HL-60 (cell line): ENCODE measurements around the gene SIAH3.

Experiments used
- DNase-seq, 2 experiments: peaks; one replicate each; pipeline ENCODE4 v3.0.0-alpha.2; 2010 to 2020; ENCODE audit warnings: low read depth in 1 of 2, low spot score in 1 of 2
- H3K27ac ChIP-seq: fragments of 250-450 bp; sonication (Bioruptor Pico); replicated peaks from 2 replicates; pipeline ENCODE4 v1.5.1; 2020; ENCODE audit warnings: mild to moderate bottlenecking, moderate library complexity
- H3K27me3 ChIP-seq: fragments of 250-450 bp; sonication (Bioruptor Pico); 2 replicates; pipeline ENCODE4 v1.5.1; 2021; ENCODE audit warnings: mild to moderate bottlenecking, moderate library complexity; ENCODE audit not compliant: insufficient read depth, poor library complexity, severe bottlenecking
- H3K4me3 ChIP-seq: replicated peaks from 2 replicates; pipeline ENCODE4 v1.5.1; 2011; ENCODE audit warnings: mild to moderate bottlenecking, control low read depth, low read length; ENCODE audit not compliant: insufficient read depth
- GABPA ChIP-seq: IDR thresholded peaks from 2 replicates; pipeline ENCODE4 v1.6.1; 2012; ENCODE audit warnings: low read depth
- POLR2AphosphoS5 ChIP-seq: IDR thresholded peaks from 2 replicates; pipeline ENCODE4 v1.6.1; 2012; ENCODE audit warnings: low read depth
- REST ChIP-seq: IDR thresholded peaks from 2 replicates; pipeline ENCODE4 v1.6.1; 2012; ENCODE audit warnings: low read depth; ENCODE audit not compliant: insufficient replicate concordance
- SPI1 ChIP-seq: IDR thresholded peaks from 2 replicates; pipeline ENCODE4 v1.6.1; 2012; ENCODE audit warnings: low read depth, mild to moderate bottlenecking, borderline replicate concordance
- TF ChIP-seq, protein P1 (sequence below): IDR thresholded peaks from one replicate; pipeline ENCODE4 v1.5.1; 2011; ENCODE audit warnings: low read length, control low read depth, inconsistent platforms; ENCODE audit not compliant: insufficient read depth

SIAH3 gene

GRCh38 chr13:45863709-45864590 is 12.4 kb upstream of the SIAH3 start:
- DNase-seq = no peak
- Histone ChIP-seq H3K4me3 (no peak overlapping the region), H3K27ac (no peak overlapping the region), H3K27me3 (peaks cover 4% of the 10 kb centered on the region)
- TF ChIP-seq GABPA (no peak), REST (no peak), POLR2AphosphoS5 (no peak), SPI1 (no peak)
- TF ChIP-seq, protein P1, sequence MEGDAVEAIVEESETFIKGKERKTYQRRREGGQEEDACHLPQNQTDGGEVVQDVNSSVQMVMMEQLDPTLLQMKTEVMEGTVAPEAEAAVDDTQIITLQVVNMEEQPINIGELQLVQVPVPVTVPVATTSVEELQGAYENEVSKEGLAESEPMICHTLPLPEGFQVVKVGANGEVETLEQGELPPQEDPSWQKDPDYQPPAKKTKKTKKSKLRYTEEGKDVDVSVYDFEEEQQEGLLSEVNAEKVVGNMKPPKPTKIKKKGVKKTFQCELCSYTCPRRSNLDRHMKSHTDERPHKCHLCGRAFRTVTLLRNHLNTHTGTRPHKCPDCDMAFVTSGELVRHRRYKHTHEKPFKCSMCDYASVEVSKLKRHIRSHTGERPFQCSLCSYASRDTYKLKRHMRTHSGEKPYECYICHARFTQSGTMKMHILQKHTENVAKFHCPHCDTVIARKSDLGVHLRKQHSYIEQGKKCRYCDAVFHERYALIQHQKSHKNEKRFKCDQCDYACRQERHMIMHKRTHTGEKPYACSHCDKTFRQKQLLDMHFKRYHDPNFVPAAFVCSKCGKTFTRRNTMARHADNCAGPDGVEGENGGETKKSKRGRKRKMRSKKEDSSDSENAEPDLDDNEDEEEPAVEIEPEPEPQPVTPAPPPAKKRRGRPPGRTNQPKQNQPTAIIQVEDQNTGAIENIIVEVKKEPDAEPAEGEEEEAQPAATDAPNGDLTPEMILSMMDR = no peak

GRCh38 chr13:45861322-45861721 is 9.8 kb upstream of the SIAH3 start:
- Histone ChIP-seq H3K27ac (no peak overlapping the region), H3K4me3 (no peak overlapping the region), H3K27me3 (peaks cover 4% of the 10 kb centered on the region)
- no peak for DNase-seq
- TF ChIP-seq, protein P1 = no peak
- TF ChIP-seq SPI1 (no peak), POLR2AphosphoS5 (no peak), REST (no peak), GABPA (no peak)

DNA sequence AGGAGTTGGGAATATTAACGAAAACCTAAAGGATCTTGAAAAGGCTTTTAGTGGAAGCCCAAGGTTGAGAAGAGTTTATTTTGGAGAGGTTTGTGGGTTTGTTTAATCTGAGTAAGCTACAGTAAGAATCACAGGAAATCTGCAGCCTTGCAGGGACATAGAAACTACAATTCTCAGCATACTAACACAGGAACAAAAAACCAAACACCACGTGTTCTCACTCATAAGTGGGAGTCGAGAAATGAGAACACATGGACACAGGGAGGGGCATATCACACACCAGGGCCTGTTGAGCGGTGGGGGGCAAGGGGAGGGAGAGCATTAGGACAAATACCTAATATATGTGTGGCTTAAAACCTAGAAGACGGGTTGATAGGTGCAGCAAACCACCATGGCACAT is 8.7 kb upstream of the SIAH3 start:
- Histone ChIP-seq H3K27ac (no peak overlapping the region), H3K27me3 (peaks cover 4% of the 10 kb centered on the region), H3K4me3 (no peak overlapping the region)
- TF ChIP-seq REST = no peak
- no peak for TF ChIP-seq POLR2AphosphoS5
- no peak for TF ChIP-seq GABPA
- TF ChIP-seq SPI1 = no peak
- TF ChIP-seq, protein P1 = no peak
- no peak for DNase-seq
